Ovary (tissue), 3 donors: Measurements from ENCODE around the gene CCDC60.

Experiments used
- EP300 ChIP-seq: sonication (generic); formaldehyde crosslinking; IDR thresholded peaks from one replicate; pipeline ENCODE4 v1.6.1; 2017; ENCODE audit warnings: antibody characterized with exemption
- TF ChIP-seq, protein P1 (sequence below), 3 donors: fragments of 450-650 bp in 2 of 3; fragments of 200-600 bp in 1 of 3; IDR thresholded peaks; one replicate each; pipeline versions ENCODE4 v1.5.1 to v1.8.0; 2016 to 2022; ENCODE audit warnings: antibody characterized with exemption in 3 of 3, mild to moderate bottlenecking in 1 of 3
- donor health status: DM: no; HTN: no; CAD: no.

DNA sequence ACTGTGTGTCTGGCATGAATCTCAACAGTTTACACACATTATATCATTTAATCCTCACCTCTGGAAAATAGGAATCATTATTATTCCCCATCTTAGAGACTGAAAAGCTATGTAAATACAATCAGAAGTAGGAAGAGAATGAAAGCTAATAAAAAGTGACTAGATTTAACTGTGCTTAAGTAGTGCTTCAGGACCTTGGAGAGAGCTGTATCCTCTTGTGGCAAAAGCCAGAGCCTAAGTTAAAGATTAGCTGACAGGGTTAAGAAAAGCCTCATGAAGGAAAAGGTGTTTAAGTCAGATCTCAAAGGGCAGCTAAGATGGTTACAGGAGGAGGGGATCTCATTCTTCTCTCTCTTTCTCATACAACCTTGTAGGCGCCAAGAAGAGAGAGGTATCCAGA is 193.7 kb downstream of the CCDC60 start:
- TF ChIP-seq, protein P1, sequence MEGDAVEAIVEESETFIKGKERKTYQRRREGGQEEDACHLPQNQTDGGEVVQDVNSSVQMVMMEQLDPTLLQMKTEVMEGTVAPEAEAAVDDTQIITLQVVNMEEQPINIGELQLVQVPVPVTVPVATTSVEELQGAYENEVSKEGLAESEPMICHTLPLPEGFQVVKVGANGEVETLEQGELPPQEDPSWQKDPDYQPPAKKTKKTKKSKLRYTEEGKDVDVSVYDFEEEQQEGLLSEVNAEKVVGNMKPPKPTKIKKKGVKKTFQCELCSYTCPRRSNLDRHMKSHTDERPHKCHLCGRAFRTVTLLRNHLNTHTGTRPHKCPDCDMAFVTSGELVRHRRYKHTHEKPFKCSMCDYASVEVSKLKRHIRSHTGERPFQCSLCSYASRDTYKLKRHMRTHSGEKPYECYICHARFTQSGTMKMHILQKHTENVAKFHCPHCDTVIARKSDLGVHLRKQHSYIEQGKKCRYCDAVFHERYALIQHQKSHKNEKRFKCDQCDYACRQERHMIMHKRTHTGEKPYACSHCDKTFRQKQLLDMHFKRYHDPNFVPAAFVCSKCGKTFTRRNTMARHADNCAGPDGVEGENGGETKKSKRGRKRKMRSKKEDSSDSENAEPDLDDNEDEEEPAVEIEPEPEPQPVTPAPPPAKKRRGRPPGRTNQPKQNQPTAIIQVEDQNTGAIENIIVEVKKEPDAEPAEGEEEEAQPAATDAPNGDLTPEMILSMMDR (IDR thresholded peaks at IDR 0.05): no peak
- TF ChIP-seq EP300: no peak
